Chondrocyte (in vitro differentiated cells): ENCODE measurements around the gene ALG1. TPM values are rescaled to one million over a fixed set of nuclear protein-coding genes. Genes with fewer than 3 reads are reported as not detected.

Source experiments
- DNase-seq: peaks from one replicate; pipeline ENCODE4 v3.0.0; 2021; ENCODE audit warnings: mixed read lengths, low spot score
- H3K27ac Mint-ChIP-seq: one replicate; pipeline ENCODE4 v1.8.0; 2021; ENCODE audit warnings: mild to moderate bottlenecking, moderate library complexity, mixed read lengths; ENCODE audit not compliant: unreplicated experiment
- H3K27me3 Mint-ChIP-seq: 2 replicates; pipeline ENCODE4 v1.8.0; 2021; ENCODE audit warnings: low read depth, mixed read lengths
- H3K36me3 Mint-ChIP-seq: 2 replicates; pipeline ENCODE4 v1.8.0; 2021; ENCODE audit warnings: low read depth, mixed read lengths
- H3K4me1 Mint-ChIP-seq: 2 replicates; pipeline ENCODE4 v1.8.0; 2021; ENCODE audit warnings: low read depth, mild to moderate bottlenecking, mixed read lengths
- H3K4me3 Mint-ChIP-seq: one replicate; pipeline ENCODE4 v1.8.0; 2021; ENCODE audit warnings: mild to moderate bottlenecking, moderate library complexity, mixed read lengths; ENCODE audit not compliant: unreplicated experiment
- H3K9me3 Mint-ChIP-seq: 2 replicates; pipeline ENCODE4 v1.8.0; 2021; ENCODE audit warnings: low read depth, mixed read lengths
- CTCF ChIP-seq: fragments of 200-600 bp; sonication (generic); IDR thresholded peaks from 2 replicates; pipeline ENCODE4 v1.5.0; 2021; ENCODE audit warnings: antibody characterized with exemption, mild to moderate bottlenecking, moderate library complexity
- total RNA-seq: library from RNA; stranded (reverse); gene quantifications from 3 replicates; pipeline ENCODE4 v1.2.1, GENCODE V29; 2021

ALG1 gene
- total RNA-seq, 1 donor from 2014 or later: 32.2 TPM

- TF ChIP-seq CTCF: no peak
- H3K4me3 Mint-ChIP-seq: no peak overlapping the region
- H3K27me3 Mint-ChIP-seq: peaks cover 2% of the 10 kb centered on the region
- no peaks in the 10 kb centered on the region for H3K9me3 Mint-ChIP-seq
- H3K27ac Mint-ChIP-seq: no peak overlapping the region
- DNase-seq: no peak
- no peaks in the 10 kb centered on the region for H3K4me1 Mint-ChIP-seq
- peaks cover 3% of the 10 kb centered on the region for H3K36me3 Mint-ChIP-seq
These were observed 44.6 kb upstream of the ALG1 start for GRCh38 chr16:5027086-5027485.

GRCh38 chr16:5027575-5028235 lies 43.9 kb upstream of the ALG1 start:
- no peak for DNase-seq
- Mint-ChIP-seq H3K4me1 (peaks cover 4% of the 10 kb centered on the region), H3K27ac (no peak overlapping the region), H3K4me3 (no peak overlapping the region), H3K36me3 (peaks cover 3% of the 10 kb centered on the region), H3K27me3 (no peaks in the 10 kb centered on the region), H3K9me3 (no peaks in the 10 kb centered on the region)
- TF ChIP-seq CTCF: no peak

GRCh38 chr16:5028950-5029475 lies 42.6 kb upstream of the ALG1 start:
- Mint-ChIP-seq H3K4me1 (peaks cover 9% of the 10 kb centered on the region), H3K27me3 (no peaks in the 10 kb centered on the region), H3K27ac (no peak overlapping the region), H3K36me3 (peaks cover 3% of the 10 kb centered on the region), H3K9me3 (no peaks in the 10 kb centered on the region), H3K4me3 (no peak overlapping the region)
- TF ChIP-seq CTCF: no peak
- no peak for DNase-seq

GRCh38 chr16:5030251-5030870 lies 41.3 kb upstream of the ALG1 start:
- Mint-ChIP-seq H3K36me3 (peaks cover 3% of the 10 kb centered on the region), H3K4me3 (no peak overlapping the region), H3K4me1 (peaks cover 16% of the 10 kb centered on the region), H3K9me3 (no peaks in the 10 kb centered on the region), H3K27ac (no peak overlapping the region), H3K27me3 (no peaks in the 10 kb centered on the region)
- no peak for DNase-seq
- no peak for TF ChIP-seq CTCF

GRCh38 chr16:5031601-5032000 lies 40.0 kb upstream of the ALG1 start:
- Mint-ChIP-seq H3K4me1 (peaks cover 16% of the 10 kb centered on the region), H3K36me3 (peaks cover 3% of the 10 kb centered on the region), H3K4me3 (no peak overlapping the region), H3K9me3 (no peaks in the 10 kb centered on the region), H3K27ac (no peak overlapping the region), H3K27me3 (no peaks in the 10 kb centered on the region)
- no peak for DNase-seq
- TF ChIP-seq CTCF: no peak
